GM18502 (cell line): Measurements from ENCODE around the gene TMEM198.

Source experiments
- ATAC-seq: cut with Tn5 transposase; IDR thresholded peaks from one replicate; pipeline ENCODE4 v1.9.1; 2021; ENCODE audit warnings: mild to moderate bottlenecking; ENCODE audit not compliant: unreplicated experiment, poor library complexity

The TMEM198 gene

DNA sequence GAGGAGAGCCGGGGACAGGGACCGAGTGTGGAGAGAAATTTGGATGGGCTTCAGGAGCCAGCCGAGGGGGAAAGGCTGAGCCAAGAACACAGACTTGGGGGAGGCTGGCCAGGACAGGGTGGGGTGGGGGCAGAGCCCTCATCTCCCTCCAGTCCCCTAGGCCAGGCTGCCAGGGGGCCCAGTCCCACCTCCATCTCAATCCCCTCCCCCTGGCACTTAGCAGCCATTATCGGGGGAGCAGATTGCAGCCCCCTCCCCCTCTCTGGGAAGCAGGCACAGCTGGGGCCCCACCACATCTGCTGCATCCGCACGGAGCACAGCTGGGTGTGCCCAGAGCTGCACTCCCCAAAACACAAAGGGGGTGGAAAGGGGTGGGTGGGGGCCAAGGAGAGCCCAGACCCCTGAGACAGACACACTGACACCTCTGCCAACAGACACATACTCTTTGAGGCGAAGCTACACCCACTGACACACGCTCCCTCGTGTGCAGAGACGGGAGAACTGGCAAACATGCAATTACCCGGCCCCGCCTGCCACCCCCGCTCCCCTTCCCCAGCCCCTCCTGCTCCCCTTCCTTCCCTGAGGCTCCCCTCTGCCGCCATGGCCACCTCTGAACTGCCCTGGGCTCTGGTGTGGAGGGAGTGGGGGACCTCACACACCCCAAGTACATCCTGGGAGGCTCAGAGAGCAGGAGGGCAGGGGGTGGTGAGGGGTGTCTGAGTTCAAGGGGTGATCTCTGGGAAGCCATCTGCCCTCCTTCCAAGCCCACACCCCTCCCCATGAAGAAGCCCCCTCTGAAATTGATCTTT lies 34.7 kb upstream of the TMEM198 start:
- ATAC-seq, result peak; percentile 37

DNA sequence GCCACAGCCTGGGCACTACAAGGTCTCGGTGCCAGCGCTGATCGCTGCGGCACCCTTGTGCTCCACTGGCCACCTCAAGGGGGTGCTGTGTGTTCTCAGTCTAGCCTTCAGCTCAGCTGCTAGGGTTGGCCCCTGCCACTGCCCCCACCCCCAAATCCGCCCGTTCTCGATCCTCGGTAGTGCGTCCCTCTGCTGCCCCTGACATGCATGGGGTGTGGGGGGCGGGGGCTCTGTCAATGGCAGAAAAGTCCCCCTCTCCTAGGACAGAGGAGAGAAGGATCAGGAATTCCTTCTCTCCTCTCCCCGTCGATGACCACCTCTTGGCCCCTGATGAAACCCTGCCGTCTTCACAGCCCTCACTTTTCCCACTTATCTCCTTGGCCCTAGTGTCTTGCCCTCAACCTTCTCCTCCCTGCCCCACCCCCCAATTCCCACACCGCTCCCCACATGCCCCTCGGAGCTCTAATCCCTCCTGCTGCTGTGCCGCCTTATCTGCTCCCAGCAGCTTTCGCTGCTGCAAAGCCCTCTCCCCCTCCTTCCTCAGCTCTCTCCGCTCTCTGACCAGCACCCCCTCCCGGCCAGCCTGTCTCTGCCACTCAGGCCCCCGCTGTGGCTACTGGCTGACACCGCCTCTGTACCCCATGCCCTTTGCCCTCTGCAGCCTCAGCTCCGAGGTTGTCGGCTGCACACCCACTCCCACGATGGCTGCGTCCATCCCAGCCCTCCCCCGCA lies 33.9 kb upstream of the TMEM198 start:
- peak; percentile 72 for ATAC-seq

DNA sequence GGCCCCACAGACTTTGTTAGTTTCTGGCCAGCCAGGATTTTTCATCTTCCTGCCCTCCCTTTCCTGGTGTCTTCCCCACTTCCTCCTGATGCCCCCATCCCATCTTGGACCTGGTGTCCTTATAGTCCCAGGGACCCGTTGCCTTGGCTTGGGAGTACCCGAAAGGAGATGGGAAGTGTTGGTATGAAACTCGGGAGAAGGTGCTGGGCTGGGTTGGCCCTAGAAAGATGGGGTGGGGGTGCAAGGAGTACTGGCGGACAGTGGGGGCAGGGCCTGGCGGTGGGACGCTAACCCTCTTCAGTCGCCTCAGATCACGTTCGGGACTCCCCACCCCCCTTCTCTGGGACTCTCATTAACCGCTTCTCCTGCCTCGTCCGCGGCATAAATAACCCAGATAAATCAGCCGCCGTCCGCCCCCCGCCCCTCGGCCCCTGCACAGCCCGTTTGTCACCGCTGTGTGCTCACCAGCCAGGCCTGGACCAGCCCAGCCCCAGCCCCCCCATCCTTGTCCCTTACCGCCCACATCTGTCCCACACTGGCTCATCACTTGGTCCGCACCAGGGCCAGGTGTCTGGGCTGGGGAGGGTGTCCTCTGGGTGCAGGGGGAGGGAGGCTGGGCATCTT lies 33.2 kb upstream of the TMEM198 start:
- ATAC-seq, result no peak

DNA sequence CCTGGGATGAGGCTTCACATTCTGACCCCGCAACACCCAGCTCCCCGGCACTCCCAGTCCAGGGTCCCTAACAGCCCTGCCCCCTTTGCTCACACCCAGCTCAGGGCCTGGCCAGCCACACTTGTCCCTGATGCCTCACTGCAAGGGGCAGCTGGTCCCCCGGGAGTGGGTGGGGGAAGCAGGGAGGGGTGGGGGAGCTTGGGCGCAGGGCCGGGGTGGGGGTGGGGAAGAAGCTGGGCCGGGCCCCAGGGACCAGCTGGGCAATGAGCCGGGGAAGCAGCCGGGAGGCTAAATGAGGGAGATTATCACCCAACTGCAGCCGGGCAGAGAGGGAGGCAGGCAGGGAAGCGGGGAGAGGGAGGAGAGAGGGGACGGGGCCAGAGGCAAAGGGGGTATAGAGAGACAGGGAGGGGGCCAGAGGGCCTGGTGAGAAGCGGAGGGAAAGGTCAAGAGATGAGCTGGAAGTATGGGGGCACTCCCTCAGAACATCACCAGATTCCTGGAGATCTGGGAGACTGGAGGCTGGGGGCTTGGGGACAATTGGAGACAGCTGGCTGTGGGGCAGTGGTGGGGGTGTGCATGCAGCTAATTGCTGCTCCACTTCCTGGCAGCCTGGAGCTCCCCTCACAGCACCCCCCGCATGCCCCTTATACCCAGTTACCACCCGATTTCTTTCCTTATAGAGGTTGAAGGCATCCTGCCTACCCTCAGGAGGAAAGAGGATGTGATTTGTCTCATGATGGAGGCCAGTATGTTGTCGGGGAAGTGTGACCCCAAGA lies 32.1 kb upstream of the TMEM198 start:
- ATAC-seq, result no peak

DNA sequence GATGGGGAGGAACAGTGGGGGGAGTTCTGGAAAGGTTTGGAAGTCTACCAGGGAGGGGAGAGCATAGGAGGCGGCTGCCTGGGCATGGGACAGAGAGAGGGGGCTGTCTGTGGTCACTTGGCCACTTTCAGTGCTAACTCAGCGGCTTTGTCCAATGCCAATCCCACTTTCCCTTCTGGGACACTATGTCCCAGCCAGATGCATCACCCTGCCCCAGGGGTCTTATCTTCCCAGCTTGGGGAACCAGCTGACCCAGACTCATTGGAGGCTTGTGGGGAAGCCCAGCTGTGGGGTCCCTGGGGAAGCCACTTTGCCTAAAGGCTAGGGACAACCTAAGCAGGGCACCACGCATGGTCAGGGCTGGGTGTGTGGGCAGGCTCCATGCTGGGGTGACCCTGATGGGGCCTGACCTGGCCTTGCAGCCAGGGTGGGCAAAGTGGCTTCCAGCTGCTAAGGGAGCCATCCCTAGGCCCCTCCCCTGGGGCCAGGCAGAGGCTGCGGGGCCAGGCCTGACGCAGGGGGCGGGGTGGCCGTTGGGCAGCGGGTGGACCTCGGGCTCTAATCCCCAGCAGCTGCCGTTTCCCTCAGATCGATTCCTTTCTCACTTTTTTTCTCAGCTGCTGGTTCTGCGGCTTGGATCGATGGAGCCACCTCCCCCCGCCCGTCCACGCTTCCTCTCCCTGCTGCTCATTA lies 31.2 kb upstream of the TMEM198 start:
- no peak for ATAC-seq

DNA sequence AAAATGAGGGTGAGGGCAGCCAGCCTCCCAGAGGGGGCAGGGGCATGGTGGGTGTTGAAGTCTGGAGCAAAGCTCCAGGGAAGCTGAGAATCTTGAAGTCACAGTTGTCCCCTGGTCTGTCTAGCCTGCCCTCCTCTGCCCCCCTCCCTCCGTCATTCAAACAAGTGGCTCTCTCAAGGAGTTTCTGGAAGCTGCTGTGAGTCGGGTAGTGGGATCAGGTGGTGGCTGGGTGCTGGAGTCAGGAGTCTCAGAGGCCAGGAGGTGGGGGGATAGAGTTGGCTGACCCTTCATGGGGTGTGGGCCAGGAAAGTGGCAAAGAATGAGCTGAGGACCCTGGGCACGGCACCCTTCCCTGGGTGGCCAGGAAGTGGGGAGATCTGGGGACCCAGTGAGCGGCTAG lies 30.0 kb upstream of the TMEM198 start:
- no peak for ATAC-seq

DNA sequence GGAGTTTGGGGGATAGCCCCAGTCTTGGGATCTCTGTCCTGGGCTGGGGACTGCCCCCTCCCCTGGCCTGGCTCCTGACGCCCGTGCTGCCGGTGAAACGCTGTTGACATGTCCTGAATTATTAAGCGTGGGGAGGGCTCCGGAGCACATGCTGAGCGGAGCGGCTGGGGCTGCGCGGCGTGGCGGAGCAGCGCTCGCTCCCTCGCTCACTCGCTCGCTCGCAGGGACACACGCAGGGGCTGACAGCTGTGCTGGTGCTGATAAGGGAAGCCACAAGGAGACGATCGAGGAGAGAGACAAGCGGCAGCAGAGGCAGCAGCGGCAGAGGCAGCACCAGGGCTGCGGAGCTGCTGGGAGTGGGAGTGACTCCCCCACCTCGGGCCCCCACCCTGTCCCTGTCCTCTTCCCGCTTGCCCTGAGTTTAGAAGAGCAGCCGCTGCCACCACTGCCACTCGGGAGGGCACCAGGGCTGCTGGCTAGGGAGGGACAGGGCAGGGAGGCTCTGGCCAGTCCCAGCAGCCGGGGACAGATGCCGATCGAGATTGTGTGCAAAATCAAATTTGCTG lies 29.5 kb upstream of the TMEM198 start, which contains the start of gene ASIC4:
Gene ASIC4, plus strand, starts transcription at position 287 of the 566 bp plus-strand sequence. Its CDS starts 243 bp downstream, at position 530.
- ATAC-seq, result no peak

DNA sequence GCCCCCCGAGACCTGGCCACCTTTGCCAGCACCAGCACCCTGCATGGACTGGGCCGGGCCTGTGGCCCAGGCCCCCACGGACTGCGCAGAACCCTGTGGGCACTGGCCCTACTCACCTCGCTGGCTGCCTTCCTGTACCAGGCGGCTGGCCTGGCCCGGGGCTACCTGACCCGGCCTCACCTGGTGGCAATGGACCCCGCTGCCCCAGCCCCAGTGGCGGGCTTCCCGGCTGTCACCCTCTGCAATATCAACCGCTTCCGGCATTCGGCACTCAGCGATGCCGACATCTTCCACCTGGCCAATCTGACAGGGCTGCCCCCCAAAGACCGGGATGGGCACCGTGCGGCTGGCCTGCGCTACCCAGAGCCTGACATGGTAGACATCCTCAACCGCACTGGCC lies 29.0 kb upstream of the TMEM198 start:
- ATAC-seq, result no peak

DNA sequence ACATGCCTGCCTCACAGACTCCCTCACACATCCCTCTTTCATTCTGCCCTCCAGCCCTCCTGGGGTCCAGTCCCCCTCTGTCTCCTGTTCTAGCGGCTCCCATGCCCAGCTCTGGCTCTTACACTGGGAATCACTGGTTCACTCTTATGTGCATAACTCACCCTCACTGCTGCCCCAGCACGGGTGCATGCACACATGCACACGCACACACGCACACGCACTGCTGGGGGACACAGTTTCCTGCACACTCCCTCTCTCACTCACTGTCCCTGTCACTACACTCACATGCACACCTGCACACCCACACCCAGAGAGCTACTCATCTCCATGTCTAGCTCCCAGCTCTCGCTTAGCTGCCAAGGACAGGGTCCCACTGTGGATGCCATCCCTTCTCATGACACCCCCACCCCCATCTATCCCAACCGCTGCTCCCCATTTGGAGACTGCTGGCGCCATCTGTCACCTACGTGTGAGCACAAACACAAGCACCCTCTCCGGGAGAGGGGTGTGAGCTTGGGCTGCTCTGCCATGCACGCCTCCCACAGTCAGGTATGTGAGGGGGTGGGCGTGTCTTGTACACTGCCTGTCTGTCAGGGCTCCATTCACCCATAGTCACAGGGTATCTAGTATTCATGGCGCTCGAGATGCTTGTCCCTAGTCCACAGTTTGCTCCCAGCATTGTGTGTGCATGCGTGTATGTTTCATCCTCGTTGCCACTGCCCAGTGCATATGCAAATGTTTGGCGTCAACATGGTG lies 27.8 kb upstream of the TMEM198 start:
- no peak for ATAC-seq

DNA sequence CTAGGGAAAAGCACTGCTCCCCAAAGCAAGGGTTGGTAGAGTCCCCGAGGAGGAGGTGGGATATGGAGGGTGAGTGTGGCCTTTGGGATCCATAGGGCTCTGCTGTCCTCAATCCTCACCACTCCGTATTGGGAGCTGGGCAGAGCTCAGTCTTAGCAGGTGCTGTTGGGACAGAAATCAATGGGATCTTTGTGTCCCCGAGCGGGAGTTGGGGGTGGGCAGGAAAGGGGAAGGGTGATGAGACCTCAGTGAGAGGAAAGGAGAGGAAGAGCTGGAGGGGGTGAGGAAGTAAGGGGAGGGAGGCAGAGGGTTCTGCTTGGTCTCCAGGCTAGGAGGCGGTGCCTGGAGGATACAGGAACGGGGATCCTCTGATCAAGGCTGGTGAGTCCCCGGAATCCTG lies 26.9 kb upstream of the TMEM198 start:
- ATAC-seq, result no peak

DNA sequence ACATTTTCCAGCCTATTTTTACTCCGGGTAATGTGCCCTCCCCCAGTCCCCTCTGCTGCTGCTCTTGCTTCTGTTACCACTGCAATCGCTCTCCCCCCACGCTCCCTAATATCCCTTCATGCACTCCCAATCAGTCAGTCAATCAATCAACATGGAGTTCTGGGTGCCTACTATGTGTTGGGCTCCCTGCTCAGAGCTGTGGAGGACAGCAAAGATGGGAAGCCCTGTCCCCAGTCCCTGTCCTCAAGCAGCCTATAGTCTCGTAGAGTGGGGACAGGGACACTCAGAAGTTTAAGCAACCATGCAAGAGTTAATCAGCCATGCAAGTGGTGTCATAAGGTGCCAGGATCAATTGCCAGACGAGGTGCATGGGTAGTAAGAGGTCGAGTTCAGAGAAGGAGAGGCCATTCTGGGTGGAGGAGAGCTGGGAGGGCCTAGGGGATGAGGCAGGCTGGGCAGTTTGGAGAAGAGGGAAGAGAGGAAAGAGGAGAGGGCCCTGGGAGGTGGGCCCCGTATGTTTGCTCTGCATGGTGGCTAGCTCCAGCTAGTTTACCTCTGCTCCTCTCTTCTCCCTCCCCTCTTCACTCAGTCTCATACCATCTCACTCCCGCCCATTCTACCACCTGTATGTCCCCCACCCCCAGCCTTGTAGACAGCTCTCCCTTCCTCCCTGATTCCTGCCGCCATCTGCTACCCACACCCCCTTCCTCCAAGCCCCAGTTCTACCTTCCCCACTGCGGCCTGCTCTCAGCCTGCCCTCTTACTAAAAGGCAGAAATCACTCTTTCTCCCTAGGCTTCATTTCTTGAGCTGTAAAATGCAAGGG lies 25.7 kb upstream of the TMEM198 start:
- ATAC-seq, result no peak

DNA sequence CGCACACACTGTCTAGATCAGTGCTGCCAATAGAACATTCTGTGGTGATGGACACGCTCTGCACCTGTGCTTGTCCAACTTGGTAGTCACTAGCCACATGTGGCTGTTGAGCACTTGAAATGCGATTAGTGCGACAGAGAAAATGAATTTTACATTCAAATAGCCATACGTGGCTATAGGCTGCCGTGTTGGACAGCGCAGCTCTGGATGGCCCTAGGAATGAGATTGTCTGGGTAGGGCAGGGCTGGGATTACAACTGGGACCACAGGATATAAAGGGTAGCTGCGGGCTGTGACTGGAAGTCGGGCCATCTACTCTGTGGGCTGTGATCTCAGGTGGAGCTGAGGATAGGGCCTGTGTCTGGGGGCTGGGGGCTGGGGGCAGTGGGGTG lies 24.3 kb upstream of the TMEM198 start:
- no peak for ATAC-seq

DNA sequence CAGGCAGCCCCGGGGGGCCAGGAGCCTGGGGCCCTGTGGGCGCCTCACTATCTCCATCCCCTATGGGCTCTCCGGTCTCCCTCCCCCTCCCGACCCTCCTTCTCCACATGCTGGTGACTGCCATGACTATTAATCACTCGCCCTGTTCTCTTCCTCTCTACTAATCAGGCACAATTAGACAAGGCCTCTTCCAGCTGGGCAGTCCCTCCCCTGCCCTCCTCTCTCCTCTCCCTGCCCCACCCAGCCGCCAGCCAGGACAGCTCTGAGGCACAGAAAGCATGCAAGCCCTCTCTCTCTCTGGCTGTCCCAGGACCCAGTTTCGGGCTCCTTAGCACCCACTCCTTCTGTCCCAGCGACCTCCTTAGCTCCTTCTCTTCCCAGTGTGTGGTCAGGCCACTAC lies 23.7 kb upstream of the TMEM198 start:
- ATAC-seq, result no peak

DNA sequence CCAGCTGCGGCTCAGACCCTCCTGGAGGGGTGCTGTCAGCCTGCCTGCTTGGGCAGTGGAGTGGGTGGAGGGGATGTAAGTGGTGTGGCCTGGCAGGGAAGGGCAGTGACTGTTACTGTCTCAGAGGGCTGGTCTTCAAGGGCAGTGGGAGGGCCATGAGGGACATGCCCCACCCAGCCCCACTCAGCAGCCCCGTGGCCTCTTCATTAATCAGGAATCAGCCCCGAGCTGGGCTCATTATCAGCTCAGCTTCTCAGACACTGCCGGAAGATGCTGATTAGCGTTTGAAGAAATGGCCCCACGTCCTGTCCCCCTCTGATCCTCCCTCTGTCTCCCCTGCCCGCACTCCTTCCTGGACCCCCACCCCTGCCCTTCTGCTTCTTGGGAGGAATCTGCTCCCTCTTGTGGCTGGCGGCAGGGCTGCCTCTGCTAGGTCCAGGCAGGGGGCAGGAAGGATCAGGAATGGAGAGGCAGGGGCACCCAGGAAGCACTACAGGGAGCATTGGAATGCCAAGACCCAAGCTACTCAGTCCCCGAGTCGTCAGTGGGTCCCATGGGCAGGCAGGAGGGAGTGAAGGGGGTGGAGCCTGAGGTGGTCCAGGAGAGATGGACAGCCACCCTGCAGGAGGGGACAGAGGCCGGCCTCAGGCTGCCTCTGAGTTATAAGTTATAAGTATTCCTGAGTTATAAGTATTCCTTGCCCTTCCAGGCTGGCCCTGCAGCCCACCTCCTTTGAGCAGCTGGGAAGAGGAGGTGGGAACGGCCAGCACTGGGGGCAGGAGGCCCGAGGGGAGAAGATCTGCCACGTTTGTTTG lies 22.6 kb upstream of the TMEM198 start:
- no peak for ATAC-seq

DNA sequence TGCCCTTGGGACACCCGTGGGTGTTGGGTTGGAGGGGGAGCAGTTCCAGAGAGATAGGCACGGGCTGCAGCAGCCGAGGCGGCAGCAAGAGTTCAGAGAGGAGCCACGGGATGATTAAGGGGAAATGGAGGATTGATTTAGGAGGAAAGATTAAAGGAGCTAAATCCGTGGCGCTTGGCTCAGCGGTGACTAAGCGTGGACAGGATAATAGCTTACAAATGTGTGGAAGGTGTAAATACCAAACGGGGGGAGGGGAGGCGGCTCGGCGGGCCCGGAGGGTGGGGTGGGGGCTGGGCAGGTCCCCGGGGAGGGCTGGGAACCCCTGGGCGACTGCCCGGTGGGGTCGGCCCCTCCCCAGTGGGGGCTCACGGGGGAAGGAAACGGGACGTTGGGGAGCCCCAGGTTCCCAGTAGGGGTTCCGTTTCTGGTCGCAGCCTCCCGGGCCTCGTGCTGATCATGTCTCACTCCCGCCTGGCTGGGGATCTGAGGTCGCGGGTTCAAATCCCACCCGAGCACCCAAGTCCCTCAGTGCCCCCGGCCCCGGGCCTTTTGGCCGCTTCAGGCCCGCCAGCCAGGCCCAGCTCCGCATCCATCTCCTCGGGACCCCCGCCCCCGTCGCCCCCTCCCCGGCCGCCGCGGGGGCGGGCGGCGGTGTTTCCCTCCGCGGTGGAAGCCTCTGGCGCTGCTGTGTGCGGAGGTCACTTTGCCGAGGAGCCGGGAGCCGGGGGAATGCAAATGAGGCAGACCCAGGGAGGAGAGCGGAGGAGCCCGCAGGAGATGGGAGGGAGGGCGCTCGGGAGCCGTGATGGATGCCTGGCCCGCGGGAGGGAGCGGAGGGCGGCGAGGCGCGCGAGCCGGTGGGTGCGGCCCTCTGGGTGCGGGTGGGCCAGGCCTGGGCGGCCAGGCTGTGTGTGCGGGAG lies 21.5 kb upstream of the TMEM198 start:
- no peak for ATAC-seq

DNA sequence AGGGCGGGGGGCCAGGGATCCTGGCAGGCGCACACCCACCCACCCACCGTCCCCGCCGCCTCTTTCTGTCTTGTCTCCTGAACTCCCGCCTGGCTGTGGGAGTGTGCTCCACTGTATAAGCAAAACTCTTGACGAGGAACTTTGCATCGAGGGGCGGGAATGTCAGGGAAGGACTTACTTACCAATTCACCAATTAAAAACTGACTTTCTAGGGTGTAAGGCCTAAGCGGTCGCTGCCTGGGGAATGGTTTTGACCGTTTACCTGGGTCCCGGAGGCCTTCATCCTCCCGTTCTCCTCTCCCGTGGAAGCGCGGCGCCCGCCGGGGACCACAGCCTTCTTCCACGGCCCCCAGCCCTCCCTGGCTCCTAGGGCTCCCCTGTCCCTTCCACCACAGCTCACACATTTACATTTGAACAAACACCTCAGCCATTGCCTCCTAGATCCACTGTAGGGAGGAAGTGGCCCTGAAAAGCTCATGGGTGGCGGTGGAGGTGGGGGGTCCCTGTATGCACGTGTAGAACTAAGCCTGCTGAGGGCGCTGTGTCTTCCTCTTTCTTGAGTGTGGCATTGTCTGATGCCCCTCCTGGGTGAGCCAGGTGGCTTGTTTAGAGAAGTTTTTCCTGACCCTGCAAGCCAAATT lies 20.7 kb upstream of the TMEM198 start:
- ATAC-seq, result no peak
